Embryonic facial prominence (tissue), 1 donor: ENCODE data around the gene ZNF770.
A peak's percentile ranks its signal among the peaks of the same experiment; 100 is the strongest.

Experiments used
- DNase-seq: peaks from one replicate; pipeline ENCODE4 v3.0.0-alpha.2; 2016; ENCODE audit errors: extremely low spot score

ZNF770 gene, protein sequence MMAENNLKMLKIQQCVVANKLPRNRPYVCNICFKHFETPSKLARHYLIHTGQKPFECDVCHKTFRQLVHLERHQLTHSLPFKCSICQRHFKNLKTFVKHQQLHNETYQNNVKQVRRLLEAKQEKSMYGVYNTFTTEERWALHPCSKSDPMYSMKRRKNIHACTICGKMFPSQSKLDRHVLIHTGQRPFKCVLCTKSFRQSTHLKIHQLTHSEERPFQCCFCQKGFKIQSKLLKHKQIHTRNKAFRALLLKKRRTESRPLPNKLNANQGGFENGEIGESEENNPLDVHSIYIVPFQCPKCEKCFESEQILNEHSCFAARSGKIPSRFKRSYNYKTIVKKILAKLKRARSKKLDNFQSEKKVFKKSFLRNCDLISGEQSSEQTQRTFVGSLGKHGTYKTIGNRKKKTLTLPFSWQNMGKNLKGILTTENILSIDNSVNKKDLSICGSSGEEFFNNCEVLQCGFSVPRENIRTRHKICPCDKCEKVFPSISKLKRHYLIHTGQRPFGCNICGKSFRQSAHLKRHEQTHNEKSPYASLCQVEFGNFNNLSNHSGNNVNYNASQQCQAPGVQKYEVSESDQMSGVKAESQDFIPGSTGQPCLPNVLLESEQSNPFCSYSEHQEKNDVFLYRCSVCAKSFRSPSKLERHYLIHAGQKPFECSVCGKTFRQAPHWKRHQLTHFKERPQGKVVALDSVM

DNA sequence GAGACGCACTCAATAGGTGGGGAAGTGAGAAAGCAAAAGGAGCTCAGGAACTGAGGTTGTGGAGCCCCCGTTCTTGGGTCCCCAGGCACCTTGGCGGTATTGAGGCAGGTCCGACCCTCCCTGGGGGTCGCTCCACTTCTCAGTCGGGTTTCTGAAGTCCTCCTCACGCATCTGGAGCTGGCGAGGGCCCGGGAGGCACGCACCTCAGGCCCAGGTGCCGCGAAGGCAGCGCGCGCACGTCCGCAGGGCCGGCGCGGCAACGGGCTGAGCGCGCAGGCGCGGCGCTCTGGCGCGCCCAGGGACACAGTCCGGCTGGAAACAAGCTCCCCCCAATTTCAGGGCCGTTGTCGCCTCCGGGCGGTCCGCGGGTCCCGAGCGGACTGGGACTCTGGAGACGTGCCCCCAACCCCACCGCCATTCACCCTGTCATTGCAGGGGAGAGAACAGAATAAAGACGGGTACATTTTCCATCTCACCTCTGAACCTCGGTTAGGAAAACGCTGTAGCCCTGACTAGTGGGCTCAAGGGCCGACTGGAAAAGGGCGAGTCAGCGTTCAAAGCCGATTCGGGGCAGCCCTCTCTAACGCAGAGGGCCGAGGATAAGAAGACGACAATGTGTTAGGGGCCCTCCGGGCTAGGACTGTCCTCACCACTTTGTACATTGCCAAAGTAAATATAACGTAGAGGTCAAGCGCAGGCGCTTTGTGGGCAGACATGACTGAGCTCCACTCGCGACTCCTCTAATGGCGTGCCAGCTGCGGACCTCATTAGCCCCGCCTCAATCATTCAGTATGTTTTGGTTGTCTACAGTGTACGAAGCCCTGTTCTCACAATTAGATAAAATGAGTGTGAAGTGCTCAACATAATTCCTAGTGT is at the start of gene ZNF770:
Gene ZNF770 (minus strand): TSS at position 261 of the 876 bp plus-strand sequence. CDS start 4,853 bp downstream, outside the sequence.
- DNase-seq, result peak; percentile 31

GRCh38 chr15:35028235-35028984 is 40.3 kb upstream of the ZNF770 start:
- DNase-seq, result no peak

GRCh38 chr15:35023804-35024203 is 35.7 kb upstream of the ZNF770 start:
- DNase-seq, result no peak

DNA sequence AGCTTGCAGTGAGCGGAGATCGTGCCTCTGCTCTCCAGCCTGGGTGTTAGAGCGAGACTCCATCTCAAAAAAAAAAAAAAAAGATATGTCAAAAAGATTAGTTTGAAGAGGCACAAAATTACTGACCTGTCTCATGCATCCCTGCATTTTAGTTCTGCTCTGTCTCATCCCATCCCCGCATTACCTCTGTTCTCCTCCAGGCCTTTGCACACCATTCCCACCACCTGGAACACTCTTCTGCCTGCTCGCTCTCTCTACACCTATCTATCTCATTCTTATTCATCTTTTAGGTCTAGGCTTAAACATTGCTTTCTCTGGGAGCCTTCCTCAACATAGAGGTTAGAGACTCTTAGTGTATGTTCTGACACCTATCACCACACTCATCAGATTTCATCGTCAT is 32.9 kb upstream of the ZNF770 start:
- DNase-seq, result no peak

- no peak for DNase-seq
Observed at GRCh38 chr15:35019404-35020327, 31.6 kb upstream of the ZNF770 start.

- DNase-seq, result no peak
Observed at GRCh38 chr15:35014241-35014640, 26.2 kb upstream of the ZNF770 start.

- DNase-seq, result no peak
Observed at GRCh38 chr15:35013370-35013769, 25.3 kb upstream of the ZNF770 start.

DNA sequence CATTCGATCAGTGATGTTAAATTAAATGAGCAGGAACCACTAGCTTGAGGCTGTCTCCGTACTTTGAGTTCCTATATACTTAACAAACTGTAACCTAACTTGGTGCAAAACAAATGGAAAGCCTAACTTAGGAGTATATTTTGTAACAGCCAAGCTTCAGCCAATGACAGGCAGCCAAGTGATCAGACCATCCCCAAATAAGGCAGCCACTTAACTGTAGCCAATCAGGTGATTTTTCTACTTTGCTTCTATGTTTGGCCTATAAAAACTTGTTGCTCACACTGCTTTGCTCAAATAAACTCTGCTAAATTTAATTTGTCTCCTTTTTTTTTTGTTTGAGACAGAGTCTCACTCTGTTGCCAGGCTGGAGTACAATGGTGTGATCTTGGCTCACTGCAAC is 19.3 kb upstream of the ZNF770 start:
- DNase-seq, result no peak

GRCh38 chr15:35005933-35006332 is 17.8 kb upstream of the ZNF770 start:
- DNase-seq, result no peak

GRCh38 chr15:35003928-35004327 is 15.8 kb upstream of the ZNF770 start:
- no peak for DNase-seq

GRCh38 chr15:35000511-35000910 is 12.4 kb upstream of the ZNF770 start:
- DNase-seq, result no peak

DNA sequence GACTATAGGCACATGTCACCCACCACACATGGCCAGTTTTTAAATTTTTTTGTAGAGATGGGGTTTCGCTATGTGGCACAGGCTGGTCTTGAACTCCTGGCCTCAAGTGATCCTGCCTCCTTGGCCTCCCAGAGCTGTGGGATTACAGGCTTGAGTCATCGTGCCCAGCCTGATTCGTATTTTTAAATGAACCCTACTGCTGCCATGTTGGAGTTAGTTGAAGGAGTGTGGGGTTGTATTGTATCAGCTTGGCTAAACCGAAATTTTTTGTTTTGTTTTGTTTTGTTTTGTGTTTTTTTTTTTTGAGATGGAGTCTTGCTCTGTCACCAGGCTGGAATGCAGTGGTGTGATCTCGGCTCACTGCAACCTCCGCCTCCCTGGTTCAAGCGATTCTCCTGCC is 11.8 kb upstream of the ZNF770 start:
- no peak for DNase-seq

GRCh38 chr15:34994925-34995324 is 6.8 kb upstream of the ZNF770 start:
- DNase-seq, result no peak

DNA sequence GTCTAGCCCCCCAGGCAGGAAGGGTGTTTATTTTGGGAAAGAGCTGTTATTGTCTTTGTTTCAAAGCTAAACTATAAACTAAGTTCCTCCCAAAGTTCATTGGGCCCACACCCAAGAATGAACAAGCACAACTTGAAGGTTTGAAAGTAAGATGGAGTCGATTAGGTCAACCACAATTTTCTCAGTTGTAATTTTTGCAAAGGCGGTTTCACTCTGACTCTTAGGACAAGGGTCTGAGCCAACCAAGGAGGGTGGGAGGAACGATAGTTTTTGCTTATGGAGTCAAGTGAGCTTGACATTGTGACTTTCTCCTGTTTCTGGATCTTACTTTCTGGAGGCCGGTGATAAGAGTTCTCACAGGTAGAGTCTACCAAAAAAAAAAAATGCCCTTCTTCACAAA is 5.8 kb upstream of the ZNF770 start:
- no peak for DNase-seq

- DNase-seq, result no peak
Observed at GRCh38 chr15:34993412-34993811, 5.3 kb upstream of the ZNF770 start.

DNA sequence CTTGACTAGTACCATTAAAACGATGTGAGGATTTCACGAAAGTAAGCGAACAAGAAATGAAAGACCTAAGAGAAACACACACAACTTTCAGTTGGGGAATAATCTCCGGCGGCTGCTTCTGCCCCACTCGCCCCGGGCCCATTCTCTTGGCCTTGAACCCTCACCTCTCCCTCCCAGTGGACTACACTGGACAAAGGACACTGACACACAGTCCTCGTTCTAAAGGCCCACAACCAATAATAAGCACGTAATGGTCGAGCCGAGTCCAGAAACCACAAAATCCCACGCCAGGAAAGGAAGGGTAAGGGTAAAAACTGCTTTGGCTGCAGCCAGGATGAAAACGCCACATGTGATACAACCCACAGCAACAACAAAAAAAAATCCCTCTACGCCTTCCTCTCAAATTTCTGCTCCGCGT is 469 bp downstream of the ZNF770 start:
- DNase-seq, result no peak

DNA sequence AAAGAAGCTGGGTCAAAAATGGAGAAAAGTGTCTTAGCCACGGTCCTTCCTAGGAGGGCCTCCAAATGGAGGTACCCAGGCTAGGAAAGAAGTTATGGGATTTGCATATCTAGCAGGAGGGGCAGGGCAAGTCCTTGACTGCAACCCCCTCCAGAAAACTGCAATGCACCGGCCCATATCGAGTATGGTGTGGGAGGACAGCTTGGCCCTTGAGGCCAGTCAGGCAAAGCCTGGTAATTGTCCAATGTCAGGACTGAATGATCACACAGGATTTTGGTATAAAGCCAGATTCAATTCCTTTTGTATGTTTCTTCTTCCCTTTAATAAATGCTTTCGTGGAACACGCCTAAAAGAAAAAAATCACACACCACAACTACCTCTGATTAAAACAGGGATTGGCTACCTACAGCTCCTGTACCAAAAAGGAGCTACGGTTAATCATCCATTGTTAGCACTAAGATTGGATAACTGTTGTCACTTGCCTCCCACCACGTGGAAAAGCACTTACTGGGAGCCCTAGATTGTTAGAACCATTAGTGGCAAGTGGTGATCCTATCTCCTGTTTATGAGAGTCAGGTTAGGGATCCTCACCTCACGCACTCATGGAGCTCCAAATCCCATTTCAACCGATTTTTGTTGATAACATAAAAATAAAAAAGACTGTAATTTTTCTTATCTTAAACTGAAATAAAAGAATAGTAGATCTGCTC is 1.2 kb downstream of the ZNF770 start:
- no peak for DNase-seq

- no peak for DNase-seq
Observed at GRCh38 chr15:34986326-34986725, 1.8 kb downstream of the ZNF770 start.

GRCh38 chr15:34984889-34985630 is 3.0 kb downstream of the ZNF770 start:
- no peak for DNase-seq
